Skeletal muscle satellite cell (primary cell): Measurements from ENCODE around the gene THAP11.

Source experiments
- H3K27me3 ChIP-seq: 2 replicates; pipeline ENCODE4 v1.7.0; 2013; ENCODE audit warnings: low read length; ENCODE audit not compliant: control insufficient read depth, insufficient read depth
- H3K36me3 ChIP-seq: 2 replicates; pipeline ENCODE4 v1.7.0; 2013; ENCODE audit warnings: mild to moderate bottlenecking, control low read depth, low read length; ENCODE audit not compliant: insufficient read depth
- H3K4me1 ChIP-seq: 2 replicates; pipeline ENCODE4 v1.7.0; 2013; ENCODE audit warnings: low read length; ENCODE audit not compliant: control insufficient read depth, insufficient read depth
- H3K4me2 ChIP-seq: 2 replicates; pipeline ENCODE4 v1.7.0; 2013; ENCODE audit warnings: mild to moderate bottlenecking, low read length
- H3K4me3 ChIP-seq: 2 replicates; pipeline ENCODE4 v1.7.0; 2013; ENCODE audit warnings: low read length
- H3K9ac ChIP-seq: 2 replicates; pipeline ENCODE4 v1.7.0; 2013; ENCODE audit warnings: mild to moderate bottlenecking, low read depth, low read length, moderate library complexity
- H3K9me3 ChIP-seq: replicated peaks from 2 replicates; pipeline ENCODE4 v1.7.0; 2013; ENCODE audit warnings: mild to moderate bottlenecking, control low read depth, low read length

The THAP11 gene

DNA sequence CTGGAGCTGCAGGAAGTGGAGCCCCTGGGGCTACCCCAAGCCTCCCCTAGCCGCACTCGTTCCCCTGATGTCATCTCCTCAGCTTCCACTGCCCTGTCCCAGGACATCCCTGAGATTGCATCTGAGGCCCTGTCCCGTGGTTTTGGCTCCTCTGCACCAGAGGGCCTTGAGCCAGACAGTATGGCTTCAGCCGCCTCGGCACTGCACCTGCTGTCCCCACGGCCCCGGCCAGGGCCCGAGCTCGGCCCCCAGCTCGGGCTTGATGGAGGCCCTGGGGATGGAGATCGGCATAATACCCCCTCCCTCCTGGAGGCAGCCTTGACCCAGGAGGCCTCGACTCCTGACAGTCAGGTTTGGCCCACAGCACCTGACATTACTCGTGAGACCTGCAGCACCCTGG, 38.5 kb downstream of the THAP11 start:
- Histone ChIP-seq H3K36me3 (peaks cover 93% of the 10 kb centered on the region), H3K9ac (no peak overlapping the region), H3K4me3 (no peak overlapping the region), H3K9me3 (no peaks in the 10 kb centered on the region), H3K27me3 (no peaks in the 10 kb centered on the region), H3K4me1 (peaks cover 18% of the 10 kb centered on the region), H3K4me2 (no peak overlapping the region)

DNA sequence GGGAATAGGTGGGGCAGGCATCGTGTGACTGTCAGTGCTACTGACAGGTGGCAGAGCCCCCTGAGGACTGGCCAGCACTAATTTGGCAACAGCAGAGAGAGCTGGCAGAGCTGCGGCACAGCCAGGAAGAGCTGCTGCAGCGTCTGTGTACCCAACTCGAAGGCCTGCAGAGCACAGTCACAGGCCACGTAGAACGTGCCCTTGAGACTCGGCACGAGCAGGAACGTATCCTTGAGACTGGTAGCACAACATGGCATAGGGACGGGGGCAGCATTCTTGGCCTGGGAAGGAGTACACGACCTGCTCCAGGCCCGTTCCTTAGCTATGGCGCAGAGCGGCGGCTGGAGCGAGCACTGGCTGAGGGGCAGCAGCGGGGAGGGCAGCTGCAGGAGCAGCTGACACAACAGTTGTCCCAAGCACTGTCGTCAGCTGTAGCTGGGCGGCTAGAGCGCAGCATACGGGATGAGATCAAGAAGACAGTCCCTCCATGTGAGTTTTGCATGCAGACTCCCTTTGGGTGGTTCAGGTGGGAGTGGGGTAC, 39.6 kb downstream of the THAP11 start:
- Histone ChIP-seq H3K4me2 (no peak overlapping the region), H3K9ac (no peak overlapping the region), H3K27me3 (no peaks in the 10 kb centered on the region), H3K4me1 (peaks cover 18% of the 10 kb centered on the region), H3K4me3 (no peak overlapping the region), H3K9me3 (no peaks in the 10 kb centered on the region), H3K36me3 (peaks cover 94% of the 10 kb centered on the region)

DNA sequence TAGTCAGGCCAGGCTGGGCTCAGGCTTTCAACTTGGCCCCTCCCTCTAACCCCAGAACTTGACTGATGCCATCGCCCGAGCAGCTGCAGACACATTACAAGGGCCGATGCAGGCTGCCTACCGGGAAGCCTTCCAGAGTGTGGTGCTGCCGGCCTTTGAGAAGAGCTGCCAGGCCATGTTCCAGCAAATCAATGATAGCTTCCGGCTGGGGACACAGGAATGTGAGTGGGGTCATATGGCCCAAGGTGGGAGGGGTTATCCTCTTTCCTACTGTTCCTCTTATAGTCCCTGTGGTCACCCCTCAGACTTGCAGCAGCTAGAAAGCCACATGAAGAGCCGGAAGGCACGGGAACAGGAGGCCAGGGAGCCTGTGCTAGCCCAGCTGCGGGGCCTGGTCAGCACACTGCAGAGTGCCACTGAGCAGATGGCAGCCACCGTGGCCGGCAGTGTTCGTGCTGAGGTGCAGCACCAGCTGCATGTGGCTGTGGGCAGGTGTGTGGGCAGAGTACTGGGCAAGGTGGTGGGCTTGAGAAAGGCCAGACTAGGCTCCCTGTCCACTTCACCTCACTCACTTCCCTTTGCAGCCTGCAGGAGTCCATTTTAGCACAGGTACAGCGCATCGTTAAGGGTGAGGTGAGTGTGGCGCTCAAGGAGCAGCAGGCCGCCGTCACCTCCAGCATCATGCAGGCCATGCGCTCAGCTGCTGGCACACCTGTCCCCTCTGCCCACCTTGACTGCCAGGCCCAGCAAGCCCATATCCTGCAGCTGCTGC, 40.4 kb downstream of the THAP11 start:
- H3K36me3 ChIP-seq = peaks cover 85% of the 10 kb centered on the region
- no peaks in the 10 kb centered on the region for H3K9me3 ChIP-seq
- H3K4me2 ChIP-seq = no peak overlapping the region
- no peaks in the 10 kb centered on the region for H3K27me3 ChIP-seq
- H3K4me1 ChIP-seq = peaks cover 18% of the 10 kb centered on the region
- H3K9ac ChIP-seq = no peak overlapping the region
- H3K4me3 ChIP-seq = no peak overlapping the region

DNA sequence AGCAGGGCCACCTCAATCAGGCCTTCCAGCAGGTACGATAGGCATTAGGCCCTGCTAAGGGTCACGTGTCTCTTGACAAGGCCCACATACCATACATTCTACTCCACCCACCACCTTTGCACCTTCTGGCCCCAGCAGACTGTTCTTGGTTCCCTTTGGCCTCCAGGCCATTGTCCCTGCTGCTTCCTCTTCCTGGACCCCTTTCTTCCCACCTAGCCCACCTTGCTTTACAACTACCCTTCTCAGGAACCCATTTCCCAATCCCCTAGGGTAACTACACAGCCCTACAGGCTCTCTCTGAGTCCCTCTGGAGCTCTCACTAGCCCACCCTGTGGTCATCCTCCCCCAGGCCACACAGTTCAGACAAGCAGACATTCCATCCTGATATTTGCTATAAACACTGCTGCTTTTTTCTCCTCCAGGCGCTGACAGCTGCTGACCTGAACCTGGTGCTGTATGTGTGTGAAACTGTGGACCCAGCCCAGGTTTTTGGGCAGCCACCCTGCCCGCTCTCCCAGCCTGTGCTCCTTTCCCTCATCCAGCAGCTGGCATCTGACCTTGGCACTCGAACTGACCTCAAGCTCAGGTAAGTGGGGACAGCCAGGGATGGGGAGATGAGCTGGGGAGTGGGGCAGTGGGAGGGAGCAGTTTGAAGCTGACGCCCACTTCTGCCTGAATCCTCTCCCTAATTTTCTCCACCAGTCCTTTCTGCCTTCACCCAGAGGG, 41.2 kb downstream of the THAP11 start:
- peaks cover 78% of the 10 kb centered on the region for H3K36me3 ChIP-seq
- no peaks in the 10 kb centered on the region for H3K9me3 ChIP-seq
- H3K4me2 ChIP-seq = no peak overlapping the region
- H3K27me3 ChIP-seq = no peaks in the 10 kb centered on the region
- H3K9ac ChIP-seq = no peak overlapping the region
- no peak overlapping the region for H3K4me3 ChIP-seq
- H3K4me1 ChIP-seq = peaks cover 18% of the 10 kb centered on the region

- H3K4me2 ChIP-seq = no peak overlapping the region
- no peaks in the 10 kb centered on the region for H3K9me3 ChIP-seq
- H3K36me3 ChIP-seq = peaks cover 72% of the 10 kb centered on the region
- no peak overlapping the region for H3K4me3 ChIP-seq
- no peaks in the 10 kb centered on the region for H3K27me3 ChIP-seq
- no peak overlapping the region for H3K9ac ChIP-seq
- peaks cover 18% of the 10 kb centered on the region for H3K4me1 ChIP-seq
Measured at GRCh38 chr16:67883872-67884261, 41.7 kb downstream of the THAP11 start.

- Histone ChIP-seq H3K9me3 (no peaks in the 10 kb centered on the region), H3K4me2 (peak within 1 kb of the TSS; percentile 51), H3K4me1 (peaks cover 18% of the 10 kb centered on the region), H3K9ac (no peak within 1 kb of the TSS), H3K36me3 (peaks cover 64% of the 10 kb centered on the region), H3K27me3 (no peaks in the 10 kb centered on the region), H3K4me3 (no peak within 1 kb of the TSS)
Measured at GRCh38 chr16:67884684-67885083, 42.6 kb downstream of the THAP11 start, which contains the start of gene NRN1L. Gene NRN1L (plus strand): TSS chr16:67884885. CDS start chr16:67884904, 19 bp downstream.

GRCh38 chr16:67885545-67885944, 43.4 kb downstream of the THAP11 start:
- peaks cover 18% of the 10 kb centered on the region for H3K4me1 ChIP-seq
- H3K4me3 ChIP-seq = no peak overlapping the region
- no peak overlapping the region for H3K9ac ChIP-seq
- H3K9me3 ChIP-seq = no peaks in the 10 kb centered on the region
- no peaks in the 10 kb centered on the region for H3K27me3 ChIP-seq
- H3K4me2 ChIP-seq = no peak overlapping the region
- H3K36me3 ChIP-seq = peaks cover 55% of the 10 kb centered on the region

DNA sequence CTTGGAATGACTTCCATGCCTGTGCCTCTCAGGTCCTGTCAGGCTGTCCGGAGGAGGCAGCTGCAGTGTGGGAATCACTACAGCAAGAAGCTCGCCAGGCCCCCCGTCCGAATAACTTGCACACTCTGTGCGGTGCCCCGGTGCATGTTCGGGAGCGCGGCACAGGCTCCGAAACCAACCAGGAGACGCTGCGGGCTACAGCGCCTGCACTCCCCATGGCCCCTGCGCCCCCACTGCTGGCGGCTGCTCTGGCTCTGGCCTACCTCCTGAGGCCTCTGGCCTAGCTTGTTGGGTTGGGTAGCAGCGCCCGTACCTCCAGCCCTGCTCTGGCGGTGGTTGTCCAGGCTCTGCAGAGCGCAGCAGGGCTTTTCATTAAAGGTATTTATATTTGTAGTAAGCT, 43.9 kb downstream of the THAP11 start:
- Histone ChIP-seq H3K4me1 (peaks cover 18% of the 10 kb centered on the region), H3K4me2 (no peak overlapping the region), H3K4me3 (no peak overlapping the region), H3K9ac (no peak overlapping the region), H3K9me3 (no peaks in the 10 kb centered on the region), H3K27me3 (no peaks in the 10 kb centered on the region), H3K36me3 (peaks cover 51% of the 10 kb centered on the region)

GRCh38 chr16:67886387-67886786, 44.3 kb downstream of the THAP11 start:
- H3K9me3 ChIP-seq = no peaks in the 10 kb centered on the region
- no peak overlapping the region for H3K4me2 ChIP-seq
- H3K4me1 ChIP-seq = peaks cover 18% of the 10 kb centered on the region
- no peaks in the 10 kb centered on the region for H3K27me3 ChIP-seq
- H3K9ac ChIP-seq = no peak overlapping the region
- H3K36me3 ChIP-seq = peaks cover 47% of the 10 kb centered on the region
- H3K4me3 ChIP-seq = no peak overlapping the region

DNA sequence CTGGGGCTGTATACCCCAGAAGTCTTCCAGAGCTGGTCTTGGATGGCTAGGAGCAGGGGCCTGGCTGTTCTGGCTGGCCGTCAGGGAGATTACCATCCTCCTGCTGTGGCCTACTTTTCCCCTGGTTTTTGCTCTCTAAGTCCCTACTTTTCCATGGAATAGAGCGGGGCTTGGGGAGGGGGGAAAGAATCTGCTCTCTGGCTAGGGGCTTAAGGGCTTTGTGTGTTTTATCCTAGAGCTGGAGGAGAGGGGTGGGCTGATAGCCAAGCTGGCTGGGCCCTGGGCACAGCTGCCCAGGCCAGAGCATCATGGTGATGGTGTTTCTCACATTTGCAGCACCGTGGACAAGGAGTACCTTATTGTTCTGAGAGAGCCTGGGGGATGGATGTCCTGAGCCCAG, 46.2 kb downstream of the THAP11 start:
- Histone ChIP-seq H3K4me2 (no peak overlapping the region), H3K9me3 (no peaks in the 10 kb centered on the region), H3K4me1 (peaks cover 12% of the 10 kb centered on the region), H3K27me3 (no peaks in the 10 kb centered on the region), H3K36me3 (peaks cover 27% of the 10 kb centered on the region), H3K4me3 (no peak overlapping the region), H3K9ac (no peak overlapping the region)

- Histone ChIP-seq H3K9ac (peak overlapping the region; percentile 66), H3K4me2 (peak overlapping the region; percentile 81), H3K9me3 (no peaks in the 10 kb centered on the region), H3K27me3 (no peaks in the 10 kb centered on the region), H3K4me3 (peak overlapping the region; percentile 61), H3K36me3 (no peaks in the 10 kb centered on the region), H3K4me1 (peaks cover 12% of the 10 kb centered on the region)
Measured at GRCh38 chr16:67892375-67892774, 50.3 kb downstream of the THAP11 start.
